Measurements from ENCODE around the gene DMWD.
"Not testable (repeated sequence)": the region's sequence is repeated elsewhere in the genome, so short reads cannot be mapped to it uniquely, and the experiment has no call there.

Gene DMWD

GRCh38 chr19:45816236-45817009 lies 23.8 kb upstream of the DMWD start:
- DNase-seq, result no peak

- no peak for DNase-seq
Observed at GRCh38 chr19:45815481-45816216, 23.0 kb upstream of the DMWD start.

GRCh38 chr19:45814851-45815480 lies 22.3 kb upstream of the DMWD start, which contains the start of gene RSPH6A:
Gene RSPH6A (minus strand): TSS chr19:45815308. CDS start chr19:45815176, 132 bp downstream.
- no peak for DNase-seq

GRCh38 chr19:45814166-45814780 lies 21.6 kb upstream of the DMWD start:
- no peak for DNase-seq

GRCh38 chr19:45812297-45812696 lies 19.7 kb upstream of the DMWD start:
- no peak for DNase-seq

- no peak for DNase-seq
Observed at GRCh38 chr19:45809643-45810159, 17.1 kb upstream of the DMWD start.

- no peak for DNase-seq
Observed at GRCh38 chr19:45805719-45806118, 13.1 kb upstream of the DMWD start.

GRCh38 chr19:45804959-45805230 lies 12.2 kb upstream of the DMWD start:
- no peak for DNase-seq

GRCh38 chr19:45804140-45804958 lies 11.7 kb upstream of the DMWD start:
- no peak for DNase-seq

GRCh38 chr19:45801603-45802175 lies 9.0 kb upstream of the DMWD start:
- no peak for DNase-seq

- no peak for DNase-seq
Observed at GRCh38 chr19:45800070-45800553, 7.5 kb upstream of the DMWD start.

GRCh38 chr19:45799541-45799940 lies 6.9 kb upstream of the DMWD start:
- not testable (repeated sequence) for DNase-seq

- DNase-seq, result peak; percentile 54 to 63
Observed at GRCh38 chr19:45798995-45799517, 6.4 kb upstream of the DMWD start.

GRCh38 chr19:45794627-45795026 lies 2.0 kb upstream of the DMWD start:
- DNase-seq, result no peak

GRCh38 chr19:45793876-45794275 lies 1.2 kb upstream of the DMWD start:
- no peak for DNase-seq

GRCh38 chr19:45793178-45793564 lies 526 bp upstream of the DMWD start:
- no peak for DNase-seq

GRCh38 chr19:45791744-45792469 lies 738 bp downstream of the DMWD start:
- no peak for DNase-seq

- no peak for DNase-seq
Observed at GRCh38 chr19:45790942-45791341, 1.7 kb downstream of the DMWD start.

GRCh38 chr19:45789035-45789786 lies 3.4 kb downstream of the DMWD start:
- DNase-seq, result no peak

- no peak for DNase-seq
Observed at GRCh38 chr19:45786533-45786894, 6.1 kb downstream of the DMWD start.

Measured in stimulated activated CD4-positive, alpha-beta T cell treated with anti-CD3 and anti-CD28 coated beads, Interleukin-2, amount 100 ng/mL, for 48 hours (primary cell).